Measurements from ENCODE around the gene STX1B.

Gene STX1B

DNA sequence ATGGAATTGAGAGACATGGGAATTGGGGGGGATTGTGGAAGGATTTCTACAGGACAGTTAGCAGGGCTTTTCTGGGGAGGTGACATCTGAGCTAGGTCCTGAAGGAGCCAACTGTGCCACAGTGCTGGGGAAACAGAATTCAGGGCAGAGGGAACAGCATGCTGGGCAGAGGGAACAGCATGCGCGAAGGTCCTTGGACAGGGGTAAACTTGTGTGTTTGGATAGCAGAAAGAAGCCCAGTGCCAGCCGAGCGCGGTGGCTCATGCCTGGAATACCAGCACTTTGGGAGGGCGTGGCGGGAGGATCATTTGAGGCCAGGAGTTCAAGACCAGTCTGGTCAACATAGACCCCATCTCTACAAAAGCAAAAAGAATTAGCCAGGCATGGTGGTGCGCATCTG lies 3.8 kb downstream of the STX1B start:
- H3K4me3 ChIP-seq (ENCODE audit: low read depth, low read length): no peak overlapping the region
- no peak for TF ChIP-seq CTCF (conservative IDR thresholded peaks at IDR 0.05; ENCODE audit: low read depth, low read length)
- DNase-seq (ENCODE audit: low read depth): no peak

GRCh38 chr16:31006086-31006385 lies 4.4 kb downstream of the STX1B start:
- no peak overlapping the region for H3K4me3 ChIP-seq (ENCODE audit: low read depth, low read length)
- TF ChIP-seq CTCF (conservative IDR thresholded peaks at IDR 0.05; ENCODE audit: low read depth, low read length): no peak
- DNase-seq (ENCODE audit: low read depth): no peak

DNA sequence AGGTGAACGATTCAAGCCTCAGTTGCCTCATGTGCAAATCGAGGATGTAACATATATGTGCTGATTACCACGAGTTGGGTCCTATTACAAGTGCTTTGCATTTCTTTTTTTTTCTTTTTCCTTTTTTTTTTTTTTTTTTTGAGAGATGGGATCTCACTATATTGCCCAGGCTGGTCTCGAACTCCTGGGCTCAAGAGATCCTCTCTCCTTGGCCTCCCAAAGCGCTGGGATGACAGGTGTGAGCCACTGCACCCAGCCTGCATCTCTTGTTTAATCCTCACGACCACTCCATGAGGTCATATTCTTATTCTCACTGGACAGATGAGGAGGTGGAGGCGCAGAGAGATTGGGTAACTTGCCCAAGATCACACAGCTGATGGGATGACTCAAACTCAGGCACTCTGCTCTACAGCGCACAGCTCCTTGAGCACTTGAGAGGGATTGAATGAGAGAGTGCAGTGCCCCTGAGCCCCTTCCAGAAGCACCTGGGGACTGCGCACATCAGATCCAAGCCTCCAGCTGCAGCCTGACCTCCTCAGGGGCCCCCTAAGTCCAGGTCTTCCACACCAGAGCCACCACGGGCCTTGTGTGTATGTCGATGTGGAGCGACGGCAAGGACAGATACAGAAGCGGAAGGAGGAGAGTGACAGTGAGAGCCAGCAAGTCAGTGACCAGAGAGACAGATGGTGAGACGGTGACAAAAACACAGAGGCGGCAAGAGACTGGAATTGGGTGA lies 4.9 kb downstream of the STX1B start:
- no peak overlapping the region for H3K4me3 ChIP-seq (ENCODE audit: low read depth, low read length)
- no peak for DNase-seq (ENCODE audit: low read depth)
- no peak for TF ChIP-seq CTCF (conservative IDR thresholded peaks at IDR 0.05; ENCODE audit: low read depth, low read length)

DNA sequence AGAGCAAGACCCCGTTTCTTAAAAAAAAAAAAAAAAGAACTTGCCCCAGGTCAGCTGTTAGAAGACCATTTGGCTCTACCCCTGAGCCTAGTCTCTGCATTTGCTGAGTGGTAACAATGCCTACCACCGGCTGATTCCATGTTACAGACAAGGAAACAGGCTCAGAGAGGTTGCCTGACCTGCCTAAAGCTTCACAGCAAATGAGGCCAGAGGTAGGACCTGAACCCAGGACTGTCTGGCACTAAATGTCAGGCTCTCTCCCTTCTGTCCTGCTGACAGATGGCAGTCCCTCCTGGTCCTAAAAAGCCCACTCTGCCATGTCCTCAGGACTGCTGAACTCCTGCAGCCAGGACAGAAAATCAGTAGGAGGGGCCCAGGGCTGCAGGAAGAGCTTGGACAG lies 5.8 kb downstream of the STX1B start:
- DNase-seq (ENCODE audit: low read depth): no peak
- no peak for TF ChIP-seq CTCF (conservative IDR thresholded peaks at IDR 0.05; ENCODE audit: low read depth, low read length)
- no peak overlapping the region for H3K4me3 ChIP-seq (ENCODE audit: low read depth, low read length)

GRCh38 chr16:31003744-31004143 lies 6.7 kb downstream of the STX1B start:
- no peak for DNase-seq (ENCODE audit: low read depth)
- TF ChIP-seq CTCF (conservative IDR thresholded peaks at IDR 0.05; ENCODE audit: low read depth, low read length): no peak

GRCh38 chr16:31002862-31003341 lies 7.5 kb downstream of the STX1B start:
- no peak for TF ChIP-seq CTCF (conservative IDR thresholded peaks at IDR 0.05; ENCODE audit: low read depth, low read length)
- no peak overlapping the region for H3K4me3 ChIP-seq (ENCODE audit: low read depth, low read length)
- no peak for DNase-seq (ENCODE audit: low read depth)

More at GRCh38 chr16:31003744-31004143, 6.7 kb downstream of the STX1B start:
- H3K4me3 ChIP-seq (ENCODE audit: low read depth, low read length): no peak overlapping the region

- no peak for DNase-seq (ENCODE audit: low read depth)
- no peak overlapping the region for H3K4me3 ChIP-seq (ENCODE audit: low read depth, low read length)
- no peak for TF ChIP-seq CTCF (conservative IDR thresholded peaks at IDR 0.05; ENCODE audit: low read depth, low read length)
Measured at GRCh38 chr16:31002250-31002700, 8.2 kb downstream of the STX1B start.

Measured in choroid plexus epithelial cell (primary cell).